B cell (primary cell): ENCODE data around the gene IRAK2. TPM values are rescaled to one million over a fixed set of nuclear protein-coding genes. Genes with fewer than 3 reads are reported as not detected.

ENCODE experiments used
- ATAC-seq: fragments of 200-7000 bp; cut with Tn5 transposase; one replicate; pipeline ENCODE4 v1.10.0; 2021; ENCODE audit warnings: low read depth, mild to moderate bottlenecking, moderate number of reproducible peaks, moderate library complexity
- CTCF ChIA-PET: fragments of 350-600 bp; sonication (Branson Sonifier 250); formaldehyde crosslinking; loops from one replicate; lab custom pipeline; 2021; ENCODE audit warnings: antibody characterized with exemption, inconsistent platforms; lab: Charles Lee
- POLR2A ChIA-PET: fragments of 350-600 bp; sonication (Branson Sonifier 250); formaldehyde crosslinking; loops from one replicate; lab custom pipeline; 2021; ENCODE audit warnings: antibody characterized with exemption; lab: Charles Lee
- DNase-seq: peaks from one replicate; pipeline ENCODE4 v3.0.0; 2013
- H2AFZ ChIP-seq: 2 replicates; pipeline ENCODE4 v1.6.1; 2012; ENCODE audit warnings: mild to moderate bottlenecking, low read depth, low read length; ENCODE audit not compliant: insufficient read depth, poor library complexity, severe bottlenecking
- H3K27ac ChIP-seq, 2 donors: 1 replicate in 1 of 2; 2 replicates in 1 of 2; pipeline ENCODE4 v1.5.1; 2012 to 2013; ENCODE audit warnings: low read length in 2 of 2, mild to moderate bottlenecking in 2 of 2, moderate library complexity in 1 of 2
- H3K27me3 ChIP-seq, 4 experiments: fragments of 200-600 bp in 1 of 4; sonication (generic) in 1 of 4; replicated peaks in 1 of 4; 1 replicate in 2 of 4; 2 replicates in 2 of 4; pipeline versions ENCODE4 v1.6.1 to v1.7.0; 2013 to 2016; ENCODE audit warnings: low read length in 3 of 4, mild to moderate bottlenecking in 2 of 4, mixed read lengths in 1 of 4, moderate library complexity in 1 of 4; ENCODE audit not compliant: insufficient read depth in 4 of 4, control insufficient read depth in 3 of 4; ENCODE audit errors: control extremely low read depth in 1 of 4
- H3K36me3 ChIP-seq, 2 experiments: replicated peaks in 1 of 2; 1 replicate in 1 of 2; 2 replicates in 1 of 2; pipeline versions ENCODE4 v1.6.1 to v1.7.1; 2013; ENCODE audit warnings: low read length in 1 of 2; ENCODE audit not compliant: insufficient read depth in 2 of 2, control insufficient read depth in 1 of 2; ENCODE audit errors: control extremely low read depth in 1 of 2, extremely low read depth in 1 of 2
- H3K4me1 ChIP-seq, 2 donors: fragments of 200-600 bp in 1 of 2; sonication (generic) in 1 of 2; 1 replicate in 1 of 2; 2 replicates in 1 of 2; pipeline versions ENCODE4 v1.5.1 to v1.6.1; 2013 to 2017; ENCODE audit warnings: low read length in 2 of 2; ENCODE audit not compliant: control insufficient read depth in 2 of 2, insufficient read depth in 2 of 2
- H3K4me2 ChIP-seq: replicated peaks from 2 replicates; pipeline ENCODE3; 2012; ENCODE audit warnings: mild to moderate bottlenecking, low read depth, low read length; ENCODE audit not compliant: poor library complexity, severe bottlenecking
- H3K4me3 ChIP-seq, 5 experiments: fragments of 200-600 bp in 1 of 5; sonication (generic) in 1 of 5; 1 replicate in 3 of 5; 2 replicates in 2 of 5; pipeline versions ENCODE4 v1.5.1 to v1.7.0; 2011 to 2016; ENCODE audit warnings: low read length in 4 of 5, mild to moderate bottlenecking in 4 of 5, low read depth in 2 of 5, control low read depth in 1 of 5, moderate library complexity in 1 of 5; ENCODE audit not compliant: insufficient read depth in 1 of 5; ENCODE audit errors: control extremely low read depth in 1 of 5, extremely low read depth in 1 of 5
- H3K79me2 ChIP-seq: fragments of 200-600 bp; sonication (generic); one replicate; pipeline ENCODE4 v1.6.0; 2016; ENCODE audit warnings: low read length; ENCODE audit not compliant: control insufficient read depth, insufficient read depth
- H3K9ac ChIP-seq: fragments of 200-600 bp; sonication (generic); 2 replicates; pipeline ENCODE4 v1.6.1; 2017; ENCODE audit warnings: mild to moderate bottlenecking, low read length, moderate library complexity
- H3K9me3 ChIP-seq, 3 donors: one replicate each; pipeline versions ENCODE4 v1.6.1 to v1.7.1; 2013; ENCODE audit warnings: low read length in 2 of 3; ENCODE audit not compliant: control insufficient read depth in 2 of 3, insufficient read depth in 1 of 3; ENCODE audit errors: control extremely low read depth in 1 of 3
- H4K20me1 ChIP-seq: 2 replicates; pipeline ENCODE4 v1.6.0; 2012; ENCODE audit warnings: mild to moderate bottlenecking, low read length; ENCODE audit not compliant: insufficient read depth, control insufficient read depth, poor library complexity, severe bottlenecking
- H3K27ac Mint-ChIP-seq: one replicate; pipeline ENCODE4 v1.8.0; 2021; ENCODE audit warnings: mixed read lengths
- H3K27me3 Mint-ChIP-seq: one replicate; pipeline ENCODE4 v1.8.0; 2021; ENCODE audit warnings: mixed read lengths
- H3K4me1 Mint-ChIP-seq: one replicate; pipeline ENCODE4 v1.8.0; 2021; ENCODE audit warnings: mixed read lengths
- H3K4me3 Mint-ChIP-seq: one replicate; pipeline ENCODE4 v1.8.0; 2021; ENCODE audit warnings: mixed read lengths
- H3K9me3 Mint-ChIP-seq: one replicate; pipeline ENCODE4 v1.8.0; 2022; ENCODE audit warnings: mixed read lengths; ENCODE audit not compliant: insufficient read depth
- CTCF ChIP-seq: fragments of 200-600 bp; IDR thresholded peaks from one replicate; pipeline ENCODE4 v1.8.0; 2022; ENCODE audit warnings: antibody characterized with exemption, mild to moderate bottlenecking
- EZH2 ChIP-seq: IDR thresholded peaks from 2 replicates; pipeline ENCODE4 v1.6.1; 2012; ENCODE audit warnings: borderline replicate concordance, low read depth, mild to moderate bottlenecking, moderate library complexity, low read length; ENCODE audit not compliant: insufficient read depth, poor library complexity, severe bottlenecking
- WGBS: methylation state at CpG from one replicate; pipeline ENCODE4 v1.1.5; 2013; ENCODE audit warnings: missing lambda C conversion rate; ENCODE audit not compliant: insufficient coverage; 5-methylcytosine and 5-hydroxymethylcytosine counted together
- intact Hi-C: fragments of 100-400 bp; cut with micrococcal nuclease; formaldehyde crosslinking; loops from one replicate; pipeline ENCODE4 v1.10.0; 2022
- polyA plus RNA-seq: library from polyadenylated mRNA; depleted of rRNA; stranded (reverse); fragments of >200 nt; gene quantifications from 2 replicates; pipeline ENCODE4 v1.2.3, GENCODE V29; 2012
- total RNA-seq, 2 donors: library from RNA; stranded (reverse); fragments of 120-200 nt in 1 of 2; gene quantifications; 1 replicate in 1 of 2; 2 replicates in 1 of 2; pipeline versions ENCODE4 v1.2.3 to v1.2.4, GENCODE V29; 2013 to 2022

IRAK2 gene
- total and polyA plus RNA-seq, 2 donors (not counting 1 experiment from before 2014, with no cell fraction given) = 11.8 to 23.2 TPM

- ATAC-seq (no peak), DNase-seq (no peak)
- H2AFZ ChIP-seq = no peak overlapping the region
- H3K4me1 Mint-ChIP-seq = peaks cover 20% of the 10 kb centered on the region
- H4K20me1 ChIP-seq = peaks cover 30% of the 10 kb centered on the region
- H3K79me2 ChIP-seq = peaks cover 59% of the 10 kb centered on the region
- intact Hi-C loops = no loop called here
- TF ChIP-seq EZH2 (no peak), CTCF (no peak)
- no peaks in the 10 kb centered on the region for H3K27me3 Mint-ChIP-seq
- no peaks in the 10 kb centered on the region for H3K9me3 Mint-ChIP-seq
- no peak overlapping the region for H3K27ac ChIP-seq
- no peak overlapping the region for H3K27ac Mint-ChIP-seq
- H3K4me1 ChIP-seq = peaks cover 10 to 18% of the 10 kb centered on the region in 2 donors
- ChIA-PET CTCF (interaction anchor here (1.0 to 1.2 kb wide), 2 partner anchors 12 to 21 kb away, joined by 3 to 5 read pairs; no protein-coding TSS in a partner anchor), POLR2A (interaction anchor here (1.4 kb wide), 1 partner anchor 75 kb away, joined by 5 read pairs; no protein-coding TSS in a partner anchor)
- 90% methylated on average over 3 of the region's 6 CpGs for WGBS
- no peak overlapping the region for H3K4me3 ChIP-seq
- no peak overlapping the region for H3K4me3 Mint-ChIP-seq
- H3K9ac ChIP-seq = no peak overlapping the region
- peaks cover 9 to 56% of the 10 kb centered on the region in 2 experiments for H3K36me3 ChIP-seq
- no peaks in the 10 kb centered on the region for H3K27me3 ChIP-seq
- no peak overlapping the region for H3K4me2 ChIP-seq
- H3K9me3 ChIP-seq = no peaks in the 10 kb centered on the region
Measured at GRCh38 chr3:10150987-10151386, 13.7 kb upstream of the IRAK2 start.

- Histone ChIP-seq H3K9me3 (no peaks in the 10 kb centered on the region), H3K4me1 (peaks cover 3 to 5% of the 10 kb centered on the region in 2 donors), H3K9ac (no peak overlapping the region), H3K79me2 (peaks cover 25% of the 10 kb centered on the region), H3K4me2 (no peak overlapping the region), H3K36me3 (peaks cover 9 to 34% of the 10 kb centered on the region in 2 experiments), H3K27me3 (no peaks in the 10 kb centered on the region), H2AFZ (no peak overlapping the region), H3K4me3 (no peak overlapping the region), H3K27ac (no peak overlapping the region), H4K20me1 (peaks cover 10% of the 10 kb centered on the region)
- 100% methylated on average over 3 of the region's 14 CpGs for WGBS
- ChIA-PET POLR2A (interaction anchor here (0.6 kb wide), 1 partner anchor 30 kb away, joined by 3 read pairs; no protein-coding TSS in a partner anchor), CTCF (no interaction called here)
- no peak for DNase-seq
- Mint-ChIP-seq H3K27me3 (no peaks in the 10 kb centered on the region), H3K4me3 (no peak overlapping the region), H3K4me1 (peaks cover 6% of the 10 kb centered on the region), H3K9me3 (no peaks in the 10 kb centered on the region), H3K27ac (no peak overlapping the region)
- ATAC-seq = no peak
- intact Hi-C loops = no loop called here
- TF ChIP-seq CTCF = no peak
Measured at GRCh38 chr3:10154335-10155122, 10.2 kb upstream of the IRAK2 start.
